Activated gamma-delta T cell (primary cell): ENCODE data around the gene OR2T11.
"Not testable (repeated sequence)": the region's sequence is repeated elsewhere in the genome, so short reads cannot be mapped to it uniquely, and the experiment has no call there.

Source experiments
- DNase-seq: peaks from one replicate; lab custom pipeline; 2025; lab: John Stamatoyannopoulos, UW
- total RNA-seq, 2 donors: gene quantifications; one replicate each; lab custom pipeline; 2026; lab: John Stamatoyannopoulos, UW

OR2T11 gene
- 0 to 0.05 reads per million in 2 donors for total RNA-seq

- not testable (repeated sequence) for DNase-seq
Measured at GRCh38 chr1:248634991-248635390, at the start of gene OR2T11. TSS of gene OR2T11 (minus strand) at chr1:248635091. CDS start at chr1:248627128, 7,963 bp downstream.

- DNase-seq: no peak
Measured at GRCh38 chr1:248681651-248682050, 46.8 kb upstream of the OR2T11 start.

GRCh38 chr1:248670003-248670402 is 35.1 kb upstream of the OR2T11 start:
- no peak for DNase-seq

DNA sequence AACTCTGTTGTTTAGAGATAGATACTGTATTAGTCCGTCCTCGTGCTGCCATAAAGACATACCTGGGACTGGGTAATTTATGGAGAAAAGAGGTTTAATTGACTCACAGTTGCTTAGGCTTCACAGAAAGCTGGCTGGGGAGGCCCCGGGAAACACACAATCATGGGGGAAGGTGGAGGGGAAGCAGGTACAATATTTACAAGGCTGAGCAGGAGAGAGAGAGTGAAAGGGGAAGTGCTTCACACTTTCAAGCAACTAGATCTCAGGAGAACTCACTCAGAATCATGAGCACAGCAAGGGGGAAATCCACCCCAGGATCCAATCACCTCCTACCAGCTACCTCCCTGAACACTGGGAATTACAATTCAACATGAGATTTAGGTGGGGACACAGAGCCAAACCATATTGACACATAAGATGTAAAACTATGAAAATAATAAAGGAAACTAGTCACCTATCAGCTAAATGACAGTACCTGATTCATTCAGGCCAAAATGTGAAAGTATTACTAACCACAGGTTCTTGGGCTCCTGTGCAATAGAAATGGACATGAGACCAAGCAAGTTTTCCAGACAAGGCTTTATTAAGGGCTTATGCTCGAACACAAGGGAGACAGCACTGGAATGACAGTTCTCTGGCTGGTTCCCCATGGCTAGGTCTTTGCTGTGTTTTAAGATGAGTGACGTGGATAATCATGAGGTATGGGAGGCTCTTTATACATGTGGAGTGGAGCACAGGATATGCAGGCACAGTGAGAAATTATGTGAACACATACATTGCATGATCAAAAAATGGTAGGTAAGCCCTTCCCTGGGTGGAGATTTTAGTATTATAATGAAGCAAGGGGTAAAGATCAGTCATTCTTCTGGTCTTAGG is 28.8 kb upstream of the OR2T11 start:
- not testable (repeated sequence) for DNase-seq

DNA sequence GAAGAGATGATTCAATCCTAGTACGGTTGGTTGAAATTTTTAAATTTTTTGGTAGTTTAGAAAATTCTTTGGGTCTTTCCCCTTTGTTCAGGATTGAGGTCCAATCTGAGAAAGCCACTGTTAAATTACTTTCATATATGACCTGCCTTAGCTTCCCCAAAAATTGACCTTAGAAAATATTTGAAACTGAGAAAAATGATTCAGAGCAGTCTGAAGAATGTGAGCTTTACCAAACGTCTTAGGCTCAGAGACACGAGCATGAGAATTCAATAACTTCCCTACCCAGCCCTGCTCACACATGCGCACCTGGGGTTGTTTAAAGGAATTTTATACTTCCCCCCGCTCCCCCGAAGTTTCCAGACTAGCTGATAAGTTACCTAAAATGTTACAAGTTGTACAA is 21.9 kb upstream of the OR2T11 start:
- DNase-seq: not testable (repeated sequence)

- not testable (repeated sequence) for DNase-seq
Measured at GRCh38 chr1:248655354-248655753, 20.5 kb upstream of the OR2T11 start, which contains the start of gene OR2T27. TSS of gene OR2T27 (minus strand) at chr1:248655528. CDS start at chr1:248650884, 4,644 bp downstream.

- not testable (repeated sequence) for DNase-seq
Measured at GRCh38 chr1:248648770-248649536, 14.1 kb upstream of the OR2T11 start.

DNA sequence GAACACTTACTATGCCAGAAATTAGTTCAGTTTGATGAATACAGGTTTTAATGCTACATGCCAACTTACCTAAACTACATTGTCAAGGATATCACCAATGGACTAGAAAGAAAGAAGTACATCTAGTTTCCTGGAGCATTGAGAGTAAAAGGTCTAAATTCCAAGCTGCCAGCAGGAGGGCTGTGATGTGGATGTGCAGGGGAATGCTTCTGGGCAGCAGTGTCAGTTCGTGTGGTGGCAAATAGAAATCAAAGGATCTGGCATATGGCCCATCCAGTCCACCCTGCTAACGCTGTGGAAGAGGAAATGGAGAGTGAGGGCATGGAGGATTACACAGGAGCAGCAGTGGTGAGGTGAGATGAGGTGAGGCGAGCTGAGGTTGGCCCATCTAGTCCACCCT is 10.3 kb upstream of the OR2T11 start, which contains the start of gene OR2T35:
Gene OR2T35 (minus strand): TSS at position 101 of the 400 bp plus-strand sequence. CDS start 6,020 bp downstream, outside the sequence.
- DNase-seq: not testable (repeated sequence)

DNA sequence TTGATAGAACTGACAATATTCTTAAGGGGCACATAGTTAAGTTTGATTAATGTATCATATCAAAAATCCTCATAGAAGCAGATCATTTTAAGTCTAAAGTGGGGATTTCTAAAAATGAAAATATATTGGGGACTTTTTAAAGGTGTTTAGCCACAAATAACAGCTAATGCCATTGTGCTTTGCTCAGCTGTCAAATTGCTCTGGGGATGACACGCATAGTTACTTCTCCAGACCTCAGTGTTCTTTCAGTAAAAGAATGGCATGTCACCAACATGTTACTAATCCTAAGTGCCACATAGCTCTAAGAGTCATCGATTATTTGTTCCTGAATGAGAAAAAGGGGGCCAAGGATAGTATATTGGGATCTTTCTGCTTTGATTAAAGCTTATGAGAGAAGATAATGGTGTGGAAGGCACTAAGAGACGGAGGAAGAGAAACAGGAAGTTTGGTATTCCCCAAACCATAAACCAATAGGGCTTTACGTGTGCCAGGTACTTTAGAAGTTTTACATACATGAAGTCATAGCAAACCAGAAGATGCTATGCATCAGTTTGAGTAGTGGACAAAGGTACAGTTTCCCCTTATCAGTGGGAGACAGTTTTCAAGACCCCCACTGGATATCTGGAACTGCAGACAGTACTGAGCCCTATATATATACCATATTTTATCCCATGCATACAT is 8.2 kb upstream of the OR2T11 start:
- DNase-seq: not testable (repeated sequence)

- not testable (repeated sequence) for DNase-seq
Measured at GRCh38 chr1:248641583-248641982, 6.7 kb upstream of the OR2T11 start.

- DNase-seq: not testable (repeated sequence)
Measured at GRCh38 chr1:248640906-248641305, 6.0 kb upstream of the OR2T11 start.

- DNase-seq: not testable (repeated sequence)
Measured at GRCh38 chr1:248639652-248640051, 4.8 kb upstream of the OR2T11 start.

GRCh38 chr1:248636612-248637011 is 1.7 kb upstream of the OR2T11 start:
- DNase-seq: not testable (repeated sequence)

DNA sequence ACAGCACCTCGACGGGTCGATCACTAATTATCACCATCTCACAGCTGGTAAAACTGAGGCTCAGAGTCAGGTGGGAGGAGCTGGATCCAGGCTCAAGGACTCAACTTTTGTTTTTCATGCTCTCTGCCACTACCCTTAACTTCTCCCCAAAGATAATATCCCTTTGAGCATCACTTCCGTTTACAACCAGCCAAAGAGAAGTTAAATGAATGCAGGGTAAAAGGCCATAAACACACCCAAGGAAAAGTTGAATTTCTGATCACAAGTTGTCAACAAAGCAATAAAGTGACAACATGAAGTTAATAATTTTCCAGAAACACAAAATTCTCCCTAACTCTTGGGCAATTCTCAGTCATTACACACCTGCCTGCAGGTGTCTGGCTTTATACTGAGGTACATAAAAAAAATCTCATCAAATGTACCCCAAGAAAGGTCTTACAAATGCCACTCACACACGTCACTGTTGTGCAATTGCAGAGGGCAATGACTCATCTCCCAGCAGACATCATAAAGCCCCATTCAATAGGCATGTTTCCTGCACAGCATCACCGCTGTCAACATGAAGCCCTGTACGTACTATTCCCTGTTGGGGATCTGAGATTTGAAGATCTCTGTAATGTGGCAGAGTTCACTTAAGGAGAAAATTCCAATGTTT is 3.4 kb downstream of the OR2T11 start:
- DNase-seq: no peak

GRCh38 chr1:248630551-248630950 is 4.3 kb downstream of the OR2T11 start:
- DNase-seq: no peak

- no peak for DNase-seq
Measured at GRCh38 chr1:248627971-248628844, 6.7 kb downstream of the OR2T11 start.

- no peak for DNase-seq
Measured at GRCh38 chr1:248625971-248626370, 8.9 kb downstream of the OR2T11 start.

GRCh38 chr1:248625166-248625565 is 9.7 kb downstream of the OR2T11 start:
- DNase-seq: no peak

- no peak for DNase-seq
Measured at GRCh38 chr1:248622570-248623001, 12.3 kb downstream of the OR2T11 start.

GRCh38 chr1:248621770-248622169 is 13.1 kb downstream of the OR2T11 start:
- no peak for DNase-seq
